T47D (cell line): ENCODE results near the gene SLC25A21.

Experiments
- DNase-seq, 2 experiments: peaks; one replicate each; pipeline versions ENCODE4 v3.0.0 to v3.0.0-alpha.2; 2011 to 2012; ENCODE audit warnings: low read depth in 1 of 2, low spot score in 1 of 2
- JUND ChIP-seq: IDR thresholded peaks from 2 replicates; pipeline ENCODE4 v1.6.1; 2012; ENCODE audit warnings: low read depth
- in situ Hi-C: cut with HindIII; loops from 2 replicates; pipeline ENCODE4 v1.10.0; 2016; ENCODE audit warnings: low sequenced_read_pairs, low pct_unique_long_range_greater_than_20kb

Gene SLC25A21

GRCh38 chr14:36666416-36667206 lies 505.8 kb downstream of the SLC25A21 start:
- TF ChIP-seq JUND = no peak
- in situ Hi-C loops = no loop called here
- DNase-seq = no peak

GRCh38 chr14:36665887-36666415 lies 506.5 kb downstream of the SLC25A21 start:
- in situ Hi-C loops = no loop called here
- no peak for TF ChIP-seq JUND
- no peak for DNase-seq

GRCh38 chr14:36664322-36665193 lies 507.8 kb downstream of the SLC25A21 start:
- in situ Hi-C loops = no loop called here

GRCh38 chr14:36663404-36664321 lies 508.7 kb downstream of the SLC25A21 start:
- no peak for TF ChIP-seq JUND
- DNase-seq = no peak
- in situ Hi-C loops = no loop called here

More at GRCh38 chr14:36664322-36665193, 507.8 kb downstream of the SLC25A21 start:
- no peak for TF ChIP-seq JUND
- DNase-seq = no peak

GRCh38 chr14:36662543-36663403 lies 509.6 kb downstream of the SLC25A21 start:
- no peak for TF ChIP-seq JUND
- in situ Hi-C loops = no loop called here

GRCh38 chr14:36662258-36662542 lies 510.2 kb downstream of the SLC25A21 start:
- in situ Hi-C loops = no loop called here
- no peak for DNase-seq
- no peak for TF ChIP-seq JUND

More at GRCh38 chr14:36662543-36663403, 509.6 kb downstream of the SLC25A21 start:
- peak; percentile 67 to 74 for DNase-seq

GRCh38 chr14:36661506-36662257 lies 510.7 kb downstream of the SLC25A21 start, which contains the start of gene PAX9:
TSS of gene PAX9 (plus strand) at chr14:36661860. CDS start at chr14:36662090, 230 bp downstream.
- in situ Hi-C loops = no loop called here
- peak; percentile 97 to 99 for DNase-seq

GRCh38 chr14:36660736-36661505 lies 511.5 kb downstream of the SLC25A21 start:
- in situ Hi-C loops = no loop called here
- no peak for TF ChIP-seq JUND
- peak in 1 of 2 experiments; percentile 23 for DNase-seq

More at GRCh38 chr14:36661506-36662257, 510.7 kb downstream of the SLC25A21 start, which contains the start of gene PAX9:
- TF ChIP-seq JUND = no peak

- in situ Hi-C loops = no loop called here
- TF ChIP-seq JUND = no peak
- DNase-seq = peak; percentile 23 to 45
These were observed 512.3 kb downstream of the SLC25A21 start for GRCh38 chr14:36659822-36660735.
